ENCODE measurements around the gene SCN1B.
"Not testable (repeated sequence)": the region's sequence is repeated elsewhere in the genome, so short reads cannot be mapped to it uniquely, and the experiment has no call there.

The SCN1B gene

GRCh38 chr19:35000647-35001501 is 29.4 kb upstream of the SCN1B start:
- 4 to 5% methylated on average over 46 of the region's 46 CpGs for WGBS, 2 experiments
- H3K27me3 ChIP-seq (ENCODE audit: control insufficient read depth, insufficient read depth, low read length, poor library complexity, severe bottlenecking) = no peaks in the 10 kb centered on the region

GRCh38 chr19:35002037-35002535 is 28.2 kb upstream of the SCN1B start:
- H3K4me1 ChIP-seq (ENCODE audit: control insufficient read depth, insufficient read depth, low read length) = peaks cover 12% of the 10 kb centered on the region
- H3K36me3 ChIP-seq (ENCODE audit: control insufficient read depth, insufficient read depth, low read length) = peaks cover 8% of the 10 kb centered on the region
- no peak overlapping the region for H3K4me3 ChIP-seq (ENCODE audit: insufficient read depth, low read depth, low read length)
- H3K27ac ChIP-seq (ENCODE audit: insufficient read depth, low read depth, low read length, poor library complexity, severe bottlenecking) = no peak overlapping the region
- no peaks in the 10 kb centered on the region for H3K27me3 ChIP-seq (ENCODE audit: control insufficient read depth, insufficient read depth, low read length, poor library complexity, severe bottlenecking)
- WGBS, 2 experiments = 93 to 95% methylated on average over 11 of the region's 11 CpGs
- no peaks in the 10 kb centered on the region for H3K9me3 ChIP-seq (ENCODE audit: control insufficient read depth, low read length)

More at GRCh38 chr19:35000647-35001501, 29.4 kb upstream of the SCN1B start:
- H3K9me3 ChIP-seq (ENCODE audit: control insufficient read depth, low read length) = no peaks in the 10 kb centered on the region
- H3K4me3 ChIP-seq (ENCODE audit: insufficient read depth, low read depth, low read length) = peak overlapping the region; percentile 57
- peaks cover 6% of the 10 kb centered on the region for H3K36me3 ChIP-seq (ENCODE audit: control insufficient read depth, insufficient read depth, low read length)
- peaks cover 12% of the 10 kb centered on the region for H3K4me1 ChIP-seq (ENCODE audit: control insufficient read depth, insufficient read depth, low read length)
- peak overlapping the region; percentile 57 for H3K27ac ChIP-seq (ENCODE audit: insufficient read depth, low read depth, low read length, poor library complexity, severe bottlenecking)

GRCh38 chr19:35004517-35005255 is 25.6 kb upstream of the SCN1B start:
- Histone ChIP-seq H3K27ac (ENCODE audit: insufficient read depth, low read depth, low read length, poor library complexity, severe bottlenecking) (no peak overlapping the region), H3K36me3 (ENCODE audit: control insufficient read depth, insufficient read depth, low read length) (peaks cover 19% of the 10 kb centered on the region), H3K27me3 (ENCODE audit: control insufficient read depth, insufficient read depth, low read length, poor library complexity, severe bottlenecking) (no peaks in the 10 kb centered on the region), H3K4me1 (ENCODE audit: control insufficient read depth, insufficient read depth, low read length) (peaks cover 12% of the 10 kb centered on the region), H3K9me3 (ENCODE audit: control insufficient read depth, low read length) (no peaks in the 10 kb centered on the region), H3K4me3 (ENCODE audit: insufficient read depth, low read depth, low read length) (no peak overlapping the region)
- 95 to 97% methylated on average over 18 of the region's 18 CpGs for WGBS, 2 experiments

GRCh38 chr19:35005256-35005977 is 24.9 kb upstream of the SCN1B start:
- 95 to 97% methylated on average over 11 of the region's 11 CpGs for WGBS, 2 experiments
- Histone ChIP-seq H3K9me3 (ENCODE audit: control insufficient read depth, low read length) (no peaks in the 10 kb centered on the region), H3K27ac (ENCODE audit: insufficient read depth, low read depth, low read length, poor library complexity, severe bottlenecking) (no peak overlapping the region), H3K27me3 (ENCODE audit: control insufficient read depth, insufficient read depth, low read length, poor library complexity, severe bottlenecking) (no peaks in the 10 kb centered on the region), H3K4me1 (ENCODE audit: control insufficient read depth, insufficient read depth, low read length) (peaks cover 12% of the 10 kb centered on the region), H3K4me3 (ENCODE audit: insufficient read depth, low read depth, low read length) (no peak overlapping the region), H3K36me3 (ENCODE audit: control insufficient read depth, insufficient read depth, low read length) (peaks cover 25% of the 10 kb centered on the region)

GRCh38 chr19:35006007-35006341 is 24.3 kb upstream of the SCN1B start:
- not testable (repeated sequence) for H3K27ac ChIP-seq (ENCODE audit: insufficient read depth, low read depth, low read length, poor library complexity, severe bottlenecking); H3K27me3 ChIP-seq (ENCODE audit: control insufficient read depth, insufficient read depth, low read length, poor library complexity, severe bottlenecking); H3K9me3 ChIP-seq (ENCODE audit: control insufficient read depth, low read length); H3K4me3 ChIP-seq (ENCODE audit: insufficient read depth, low read depth, low read length)
- Histone ChIP-seq H3K4me1 (ENCODE audit: control insufficient read depth, insufficient read depth, low read length) (peaks cover 12% of the 10 kb centered on the region), H3K36me3 (ENCODE audit: control insufficient read depth, insufficient read depth, low read length) (peaks cover 25% of the 10 kb centered on the region)
- WGBS, 2 experiments = 97% methylated on average over 6 of the region's 6 CpGs

- WGBS, 2 experiments = 96 to 97% methylated on average over 15 of the region's 15 CpGs
- H3K27ac ChIP-seq (ENCODE audit: insufficient read depth, low read depth, low read length, poor library complexity, severe bottlenecking) = no peak overlapping the region
- peaks cover 26% of the 10 kb centered on the region for H3K36me3 ChIP-seq (ENCODE audit: control insufficient read depth, insufficient read depth, low read length)
- no peaks in the 10 kb centered on the region for H3K9me3 ChIP-seq (ENCODE audit: control insufficient read depth, low read length)
- H3K4me3 ChIP-seq (ENCODE audit: insufficient read depth, low read depth, low read length) = no peak overlapping the region
- H3K4me1 ChIP-seq (ENCODE audit: control insufficient read depth, insufficient read depth, low read length) = peaks cover 9% of the 10 kb centered on the region
- H3K27me3 ChIP-seq (ENCODE audit: control insufficient read depth, insufficient read depth, low read length, poor library complexity, severe bottlenecking) = no peaks in the 10 kb centered on the region
Observed at GRCh38 chr19:35006342-35006998, 23.8 kb upstream of the SCN1B start.

- WGBS, 2 experiments = 94 to 95% methylated on average over 5 of the region's 5 CpGs
- H3K4me1 ChIP-seq (ENCODE audit: control insufficient read depth, insufficient read depth, low read length) = peaks cover 8% of the 10 kb centered on the region
- H3K36me3 ChIP-seq (ENCODE audit: control insufficient read depth, insufficient read depth, low read length) = peaks cover 31% of the 10 kb centered on the region
- H3K27me3 ChIP-seq (ENCODE audit: control insufficient read depth, insufficient read depth, low read length, poor library complexity, severe bottlenecking) = no peaks in the 10 kb centered on the region
- no peaks in the 10 kb centered on the region for H3K9me3 ChIP-seq (ENCODE audit: control insufficient read depth, low read length)
- no peak overlapping the region for H3K4me3 ChIP-seq (ENCODE audit: insufficient read depth, low read depth, low read length)
- H3K27ac ChIP-seq (ENCODE audit: insufficient read depth, low read depth, low read length, poor library complexity, severe bottlenecking) = no peak overlapping the region
Observed at GRCh38 chr19:35006999-35007365, 23.3 kb upstream of the SCN1B start.

- not testable (repeated sequence) for H3K4me3 ChIP-seq (ENCODE audit: insufficient read depth, low read depth, low read length); H3K9me3 ChIP-seq (ENCODE audit: control insufficient read depth, low read length); H3K27me3 ChIP-seq (ENCODE audit: control insufficient read depth, insufficient read depth, low read length, poor library complexity, severe bottlenecking); H3K27ac ChIP-seq (ENCODE audit: insufficient read depth, low read depth, low read length, poor library complexity, severe bottlenecking); H3K4me1 ChIP-seq (ENCODE audit: control insufficient read depth, insufficient read depth, low read length)
- H3K36me3 ChIP-seq (ENCODE audit: control insufficient read depth, insufficient read depth, low read length) = peaks cover 36% of the 10 kb centered on the region
- 86 to 89% methylated on average over 8 of the region's 8 CpGs for WGBS, 2 experiments
Observed at GRCh38 chr19:35007427-35007826, 22.8 kb upstream of the SCN1B start.

GRCh38 chr19:35008891-35009341 is 21.4 kb upstream of the SCN1B start:
- H3K4me1 ChIP-seq (ENCODE audit: control insufficient read depth, insufficient read depth, low read length) = no peaks in the 10 kb centered on the region
- 96 to 98% methylated on average over 12 of the region's 12 CpGs for WGBS, 2 experiments
- no peaks in the 10 kb centered on the region for H3K27me3 ChIP-seq (ENCODE audit: control insufficient read depth, insufficient read depth, low read length, poor library complexity, severe bottlenecking)
- H3K4me3 ChIP-seq (ENCODE audit: insufficient read depth, low read depth, low read length) = no peak overlapping the region
- H3K9me3 ChIP-seq (ENCODE audit: control insufficient read depth, low read length) = no peaks in the 10 kb centered on the region
- H3K36me3 ChIP-seq (ENCODE audit: control insufficient read depth, insufficient read depth, low read length) = peaks cover 42% of the 10 kb centered on the region
- H3K27ac ChIP-seq (ENCODE audit: insufficient read depth, low read depth, low read length, poor library complexity, severe bottlenecking) = no peak overlapping the region

Data from ectodermal cell (in vitro differentiated cells).